C4-2B (cell line): ENCODE data around the gene ARHGEF12.

Source experiments
- ZFX ChIP-seq: fragments of 450-650 bp; IDR thresholded peaks from 2 replicates; pipeline ENCODE4 v1.6.1; 2017
- TF ChIP-seq, protein P1 (sequence below): fragments of 450-650 bp; conservative IDR thresholded peaks from 2 replicates; pipeline ENCODE4 v1.5.1; 2017; ENCODE audit warnings: mild to moderate bottlenecking

DNA sequence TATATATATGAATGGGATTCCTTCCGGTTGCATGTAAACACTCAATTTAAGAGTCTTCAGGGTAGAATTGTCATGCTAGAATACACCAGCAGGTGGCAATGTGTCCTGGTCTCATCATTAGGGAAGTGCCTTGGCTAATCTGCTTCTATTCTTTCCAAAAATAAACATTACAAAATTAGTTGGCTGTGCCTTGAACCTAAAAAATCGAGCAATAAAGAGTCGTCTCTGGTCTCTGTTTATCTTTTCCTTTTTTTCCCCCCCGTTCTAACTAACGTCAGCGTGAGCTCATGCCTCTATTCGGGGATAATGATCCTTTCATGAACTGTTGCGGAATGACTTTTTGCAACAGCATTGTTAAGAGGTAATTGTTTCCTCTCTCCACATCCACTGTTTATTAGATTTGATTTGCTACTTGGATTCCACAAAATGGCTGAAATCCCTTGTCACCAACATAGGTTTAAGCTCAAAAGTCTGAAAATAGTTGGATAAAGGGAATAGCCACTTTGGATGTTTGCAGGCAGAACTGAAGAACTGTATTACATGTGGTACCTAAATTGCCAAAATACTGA, 1.2 kb upstream of the ARHGEF12 start:
- TF ChIP-seq, protein P1, sequence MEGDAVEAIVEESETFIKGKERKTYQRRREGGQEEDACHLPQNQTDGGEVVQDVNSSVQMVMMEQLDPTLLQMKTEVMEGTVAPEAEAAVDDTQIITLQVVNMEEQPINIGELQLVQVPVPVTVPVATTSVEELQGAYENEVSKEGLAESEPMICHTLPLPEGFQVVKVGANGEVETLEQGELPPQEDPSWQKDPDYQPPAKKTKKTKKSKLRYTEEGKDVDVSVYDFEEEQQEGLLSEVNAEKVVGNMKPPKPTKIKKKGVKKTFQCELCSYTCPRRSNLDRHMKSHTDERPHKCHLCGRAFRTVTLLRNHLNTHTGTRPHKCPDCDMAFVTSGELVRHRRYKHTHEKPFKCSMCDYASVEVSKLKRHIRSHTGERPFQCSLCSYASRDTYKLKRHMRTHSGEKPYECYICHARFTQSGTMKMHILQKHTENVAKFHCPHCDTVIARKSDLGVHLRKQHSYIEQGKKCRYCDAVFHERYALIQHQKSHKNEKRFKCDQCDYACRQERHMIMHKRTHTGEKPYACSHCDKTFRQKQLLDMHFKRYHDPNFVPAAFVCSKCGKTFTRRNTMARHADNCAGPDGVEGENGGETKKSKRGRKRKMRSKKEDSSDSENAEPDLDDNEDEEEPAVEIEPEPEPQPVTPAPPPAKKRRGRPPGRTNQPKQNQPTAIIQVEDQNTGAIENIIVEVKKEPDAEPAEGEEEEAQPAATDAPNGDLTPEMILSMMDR, result peak; percentile 33
- no peak for TF ChIP-seq ZFX
